HS-5 (cell line): ENCODE data around the gene COL10A1.

Experiments
- DNase-seq: peaks from one replicate; pipeline ENCODE4 v3.0.0-alpha.2; 2012; ENCODE audit warnings: low read depth

Gene COL10A1

DNA sequence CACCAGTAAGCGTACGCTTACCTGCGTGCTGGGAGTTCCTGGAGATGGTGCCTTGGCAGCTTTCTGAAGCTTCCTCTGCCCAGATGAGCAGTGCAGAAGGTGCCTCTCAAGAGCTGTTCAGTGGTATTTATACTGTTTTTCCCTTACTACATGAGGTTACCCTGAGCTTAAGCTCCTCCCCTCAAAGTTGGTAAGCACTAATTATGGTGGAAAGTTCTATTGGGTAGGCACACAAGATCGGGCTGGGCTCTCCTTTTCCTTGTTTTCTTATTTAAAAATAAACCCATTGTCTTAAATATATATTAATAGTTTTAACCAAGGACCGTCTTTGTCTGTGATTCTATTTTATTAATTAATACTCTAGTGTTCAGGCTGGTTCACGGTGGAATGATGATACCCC is at the start of gene COL10A1:
Gene COL10A1, minus strand, starts transcription at position 101 of the 400 bp plus-strand sequence. CDS start 640 bp downstream, outside the sequence.
- no peak for DNase-seq

DNA sequence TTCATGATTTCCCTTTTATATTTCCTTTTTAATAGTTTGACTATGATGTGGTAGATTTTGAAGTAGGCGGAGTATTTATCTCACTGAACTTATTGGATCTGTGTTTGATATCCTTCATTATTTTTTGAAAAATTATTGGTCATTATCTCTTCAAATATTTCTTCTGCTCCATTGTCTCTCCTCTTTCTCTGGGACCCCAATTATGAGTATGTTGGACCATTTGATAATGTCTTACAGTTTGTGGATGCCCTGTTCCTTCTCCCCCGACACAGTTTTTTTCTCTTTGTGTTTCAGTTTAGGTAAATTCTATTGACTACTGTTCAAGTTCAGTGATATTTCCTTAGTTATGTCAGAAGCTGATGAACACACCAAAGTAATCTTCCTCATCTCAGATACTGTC is 49.4 kb upstream of the COL10A1 start:
- no peak for DNase-seq

DNA sequence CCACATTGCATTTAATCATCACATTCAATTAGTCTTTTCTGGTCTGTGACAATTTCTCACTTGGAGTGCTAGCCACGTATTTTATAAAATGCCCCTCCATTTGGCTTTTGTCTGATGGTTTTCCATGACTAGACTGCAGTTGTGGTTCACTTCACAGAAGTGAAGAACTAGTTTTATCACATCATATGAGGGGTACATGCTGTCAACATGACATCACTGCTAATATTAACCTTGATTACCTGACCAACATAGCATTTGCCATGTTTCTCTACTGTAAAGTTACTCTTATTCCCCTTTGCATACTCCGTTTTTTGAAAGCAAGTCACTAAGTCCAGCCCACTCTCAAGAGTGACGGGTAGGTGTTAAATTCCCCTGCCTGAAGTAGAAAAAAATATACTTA is 48.0 kb upstream of the COL10A1 start:
- no peak for DNase-seq

DNA sequence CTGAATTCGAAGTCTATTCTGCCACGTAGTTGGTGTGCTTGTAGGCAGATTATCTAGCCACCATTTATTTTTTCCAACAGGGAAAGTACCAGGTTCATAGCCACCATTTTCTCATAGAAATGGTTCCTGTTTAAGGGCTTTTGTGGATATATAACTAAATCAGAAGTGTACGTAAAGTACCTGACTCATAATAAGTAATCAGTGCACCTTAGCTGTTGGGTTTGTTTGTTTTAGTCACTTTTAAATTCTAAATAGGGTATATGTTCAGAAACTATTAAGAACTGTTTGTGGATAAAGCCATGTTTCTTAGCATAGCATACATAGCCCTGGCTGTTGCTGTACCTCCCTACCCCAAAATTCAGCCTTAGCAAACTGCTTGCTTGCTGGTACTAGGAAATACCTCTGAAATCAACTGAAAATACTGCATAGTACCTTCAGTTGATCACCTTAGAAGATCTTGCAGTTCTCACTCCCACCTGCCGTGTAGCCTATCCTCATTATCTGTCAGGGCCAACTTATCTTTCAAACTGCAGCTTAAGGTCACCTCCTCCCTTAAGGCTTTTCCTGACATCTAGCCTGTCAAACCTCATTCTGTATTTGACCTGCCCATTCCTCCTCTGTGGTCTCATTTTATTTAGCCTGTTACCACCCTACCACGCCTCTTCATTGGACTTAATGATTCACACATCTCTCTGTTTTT is 44.6 kb upstream of the COL10A1 start:
- no peak for DNase-seq

DNA sequence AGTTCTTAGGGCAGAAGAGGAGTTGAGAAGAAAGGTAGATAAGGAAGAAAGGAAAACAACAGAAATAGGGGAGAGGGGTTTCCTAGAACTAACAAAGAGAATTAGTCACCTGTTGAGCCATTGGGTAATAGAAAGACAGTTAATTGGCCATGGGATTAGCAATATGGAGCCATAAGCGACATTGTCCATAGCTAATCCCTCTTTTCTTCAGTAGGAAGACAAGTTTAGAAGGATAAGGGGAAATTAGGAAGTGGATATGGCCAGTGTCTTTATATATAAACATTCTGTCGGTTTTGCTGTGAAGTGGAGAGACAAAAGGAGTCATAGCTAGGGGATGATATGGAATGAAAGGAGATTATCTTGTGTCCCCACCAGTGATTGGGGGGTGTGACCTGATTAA is 43.9 kb upstream of the COL10A1 start:
- DNase-seq = no peak

DNA sequence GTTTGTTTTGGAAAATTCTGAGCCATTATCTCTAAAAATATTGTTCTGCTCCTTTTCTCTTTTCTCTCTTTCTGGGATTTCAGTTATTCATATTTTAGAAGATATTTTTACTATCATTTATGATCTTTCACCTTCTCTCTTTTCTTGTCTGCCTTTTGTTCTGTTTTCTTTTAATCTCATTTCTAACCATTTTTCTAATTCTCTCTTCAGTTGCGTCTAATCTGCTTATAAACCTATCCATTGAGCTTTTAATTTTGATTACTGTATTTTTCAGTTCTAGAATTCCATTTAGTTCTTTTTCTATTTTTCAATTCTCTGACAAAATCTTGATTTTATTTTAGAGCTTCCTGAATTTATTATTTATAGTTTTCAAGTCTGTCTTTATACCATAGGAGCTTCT is 42.2 kb upstream of the COL10A1 start:
- no peak for DNase-seq

DNA sequence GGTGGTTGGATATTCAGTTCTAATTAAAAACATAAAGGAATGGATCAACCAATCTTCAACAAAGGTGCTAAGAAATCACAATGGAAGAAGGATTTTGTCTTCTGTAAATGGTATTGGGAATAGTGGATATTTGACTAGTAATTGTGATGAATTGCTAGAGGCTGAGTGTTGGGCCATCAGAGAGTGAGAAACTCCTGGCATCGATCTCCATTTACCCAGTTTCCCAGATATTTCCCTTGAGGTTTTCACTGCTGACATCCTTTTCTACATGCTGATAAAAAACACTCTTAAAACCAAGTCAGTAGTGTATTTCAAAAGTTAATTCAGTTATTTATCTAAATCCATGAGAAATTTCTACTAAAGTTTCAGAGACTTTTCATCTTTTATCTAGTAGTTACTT is 40.4 kb upstream of the COL10A1 start:
- no peak for DNase-seq

DNA sequence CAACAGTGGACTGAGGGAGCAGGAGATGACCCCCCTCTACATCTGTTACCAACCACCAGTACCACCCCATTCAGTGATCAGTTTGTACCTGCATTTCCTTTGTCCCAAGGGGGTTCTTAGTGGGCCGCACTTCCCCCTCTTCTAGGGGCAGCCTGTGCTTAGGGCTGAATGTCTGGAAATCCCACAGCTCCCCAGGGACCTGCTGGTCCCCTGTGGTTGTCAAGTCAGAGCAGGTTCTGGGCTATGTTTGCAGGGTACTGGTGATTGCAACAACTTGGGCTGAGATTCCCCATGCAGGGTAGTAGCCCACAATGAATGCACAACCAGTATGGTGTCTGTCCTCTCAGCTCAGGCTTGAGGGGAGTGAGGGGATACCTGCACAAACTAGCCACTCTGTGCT is 39.7 kb upstream of the COL10A1 start:
- DNase-seq = no peak

DNA sequence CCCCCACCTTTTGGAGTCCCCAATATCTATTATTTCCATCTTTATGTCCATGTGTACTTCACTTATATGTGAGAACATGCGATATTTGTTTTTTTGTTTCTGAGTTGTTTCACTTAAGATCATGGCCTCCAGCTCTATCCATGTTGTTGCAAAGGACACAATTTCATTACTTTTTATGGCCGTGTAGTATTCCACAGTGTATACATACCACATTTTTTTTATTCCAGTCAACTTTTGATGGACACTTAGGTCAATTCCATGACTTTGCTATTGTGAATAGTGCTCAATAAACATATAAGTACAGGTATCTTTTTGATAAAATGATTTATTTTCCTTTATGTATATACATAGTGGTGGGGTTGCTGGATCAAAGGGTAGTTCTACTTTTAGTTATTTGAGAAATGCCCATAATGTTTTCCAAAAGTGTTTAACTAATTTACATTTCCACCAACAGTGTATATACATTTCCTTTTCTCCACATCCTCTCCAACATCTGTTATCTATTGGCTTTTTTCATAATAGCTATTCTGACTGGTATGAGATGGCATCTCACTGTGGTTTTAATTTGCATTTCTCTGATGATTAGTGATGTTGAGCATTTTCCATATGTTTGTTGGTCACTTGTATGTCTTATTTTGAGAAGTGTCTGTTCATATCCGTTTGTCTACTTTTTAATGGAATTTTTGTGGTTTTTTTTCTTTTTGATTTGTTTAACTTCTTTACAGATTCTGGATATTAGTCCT is 34.0 kb upstream of the COL10A1 start:
- DNase-seq = peak; percentile 67

DNA sequence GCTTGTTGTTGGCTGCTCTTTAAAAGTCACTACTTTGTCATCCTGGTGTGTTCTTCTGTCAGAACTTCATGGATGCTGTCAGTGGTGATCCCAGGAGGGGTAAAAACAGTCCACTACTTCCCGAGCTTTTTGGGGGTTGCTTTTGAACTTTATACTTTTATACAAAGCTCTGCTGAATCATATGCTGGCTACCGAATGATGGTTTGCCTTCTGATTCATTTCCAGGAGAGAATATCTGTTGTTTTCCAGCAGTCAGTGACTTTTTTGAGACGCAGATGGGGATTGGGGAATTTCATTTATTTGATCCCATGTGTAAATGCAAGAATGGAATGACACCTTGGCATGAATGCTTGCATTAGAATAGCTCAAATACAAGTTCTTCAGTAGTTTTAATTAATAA is 32.7 kb upstream of the COL10A1 start:
- peak; percentile 26 for DNase-seq

DNA sequence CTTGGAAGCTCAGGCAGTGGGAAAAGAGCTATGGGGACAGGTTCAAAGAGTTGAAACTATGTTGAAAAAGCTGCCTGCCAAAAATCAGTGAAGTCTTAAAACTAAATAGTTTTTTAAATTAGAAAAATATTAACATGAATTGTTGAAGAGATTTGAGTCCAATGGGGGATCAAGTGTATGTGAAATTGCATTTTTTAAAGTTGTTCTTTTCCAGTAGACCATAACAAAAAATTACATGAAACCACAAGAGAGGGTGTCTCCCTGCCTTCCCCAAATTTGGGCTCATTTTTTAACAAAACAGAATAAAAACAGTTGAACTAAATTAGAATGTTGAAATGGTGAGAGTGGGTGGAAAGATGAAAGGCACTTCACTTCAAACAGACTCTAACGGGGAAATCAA is 31.5 kb upstream of the COL10A1 start:
- DNase-seq = no peak

DNA sequence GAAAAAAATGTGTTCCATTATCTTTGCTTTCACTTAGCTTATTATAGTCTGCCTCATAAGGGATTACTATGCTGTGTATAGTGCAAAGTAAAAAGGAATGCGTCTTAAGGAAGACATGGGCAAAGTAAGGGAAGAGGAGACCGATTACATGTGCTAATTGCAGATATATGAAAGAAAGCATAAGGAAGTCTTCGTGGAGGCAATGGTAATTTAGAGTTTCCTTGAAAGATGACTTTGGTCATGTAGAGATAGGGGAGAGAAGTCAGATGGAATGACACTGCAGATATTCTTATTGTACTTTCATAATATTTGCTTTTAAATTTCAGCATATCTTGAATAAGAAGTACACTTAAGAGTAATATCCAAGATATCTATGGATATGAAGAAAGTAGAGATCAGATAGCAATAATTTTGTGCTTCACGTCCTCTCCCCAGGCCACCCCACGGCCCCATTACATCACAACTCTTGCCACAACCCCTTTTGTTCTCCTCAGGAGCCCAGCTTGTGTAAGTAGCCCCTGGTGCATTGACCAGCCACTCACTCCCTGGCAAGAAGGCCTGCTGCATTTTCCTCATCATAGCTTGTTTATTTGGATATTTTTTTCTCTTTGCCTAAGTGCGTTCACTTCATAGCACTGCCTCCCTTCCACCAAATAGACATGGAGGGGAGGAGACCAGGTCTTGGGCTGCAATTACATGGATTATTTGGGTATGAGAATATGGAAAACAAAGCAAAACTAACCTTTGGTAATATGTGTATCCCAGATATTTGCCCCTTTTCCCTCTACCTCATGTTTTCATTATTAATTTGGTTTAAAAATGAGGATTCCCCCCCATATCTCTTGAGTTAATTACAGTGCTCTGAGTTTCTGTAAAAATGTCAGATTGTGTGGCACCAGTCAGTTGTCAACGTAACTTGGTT is 30.7 kb upstream of the COL10A1 start:
- DNase-seq = no peak

DNA sequence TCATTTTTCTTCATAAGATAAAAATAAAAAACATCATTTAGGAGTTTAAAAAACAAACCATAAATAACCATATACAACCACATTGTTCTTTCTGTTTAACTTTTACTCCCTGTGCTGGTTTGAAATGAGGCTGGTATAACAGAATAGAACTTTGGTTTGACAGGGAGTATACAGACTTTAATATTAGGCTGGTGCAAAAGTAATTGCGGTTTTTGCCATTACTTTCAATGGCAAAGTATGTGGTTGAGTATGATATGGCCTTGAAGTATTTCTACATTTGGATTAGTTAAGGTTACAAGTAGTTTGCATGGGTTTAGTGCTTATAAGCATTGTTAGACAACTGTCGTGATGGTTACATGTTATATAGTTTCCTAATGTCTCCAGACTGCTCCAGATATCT is 29.0 kb upstream of the COL10A1 start:
- no peak for DNase-seq

DNA sequence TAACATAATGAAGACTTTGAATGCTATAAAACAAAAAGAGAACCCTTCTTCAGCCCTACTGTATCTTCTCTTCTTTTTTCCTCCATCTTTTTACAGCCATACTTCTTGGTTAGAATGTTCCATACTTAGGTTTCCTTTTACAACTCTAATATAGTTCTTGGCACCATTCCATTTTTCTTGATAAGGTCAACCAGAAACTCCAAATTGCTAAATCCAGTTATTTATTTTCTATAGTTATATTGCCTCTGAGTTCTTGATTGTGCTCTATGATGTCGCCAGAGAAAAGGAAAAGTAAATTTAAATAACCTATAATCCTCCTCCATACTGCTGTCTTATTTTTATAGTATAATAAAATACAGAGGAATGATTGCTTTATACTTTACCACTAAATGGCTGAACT is 26.7 kb upstream of the COL10A1 start:
- no peak for DNase-seq

DNA sequence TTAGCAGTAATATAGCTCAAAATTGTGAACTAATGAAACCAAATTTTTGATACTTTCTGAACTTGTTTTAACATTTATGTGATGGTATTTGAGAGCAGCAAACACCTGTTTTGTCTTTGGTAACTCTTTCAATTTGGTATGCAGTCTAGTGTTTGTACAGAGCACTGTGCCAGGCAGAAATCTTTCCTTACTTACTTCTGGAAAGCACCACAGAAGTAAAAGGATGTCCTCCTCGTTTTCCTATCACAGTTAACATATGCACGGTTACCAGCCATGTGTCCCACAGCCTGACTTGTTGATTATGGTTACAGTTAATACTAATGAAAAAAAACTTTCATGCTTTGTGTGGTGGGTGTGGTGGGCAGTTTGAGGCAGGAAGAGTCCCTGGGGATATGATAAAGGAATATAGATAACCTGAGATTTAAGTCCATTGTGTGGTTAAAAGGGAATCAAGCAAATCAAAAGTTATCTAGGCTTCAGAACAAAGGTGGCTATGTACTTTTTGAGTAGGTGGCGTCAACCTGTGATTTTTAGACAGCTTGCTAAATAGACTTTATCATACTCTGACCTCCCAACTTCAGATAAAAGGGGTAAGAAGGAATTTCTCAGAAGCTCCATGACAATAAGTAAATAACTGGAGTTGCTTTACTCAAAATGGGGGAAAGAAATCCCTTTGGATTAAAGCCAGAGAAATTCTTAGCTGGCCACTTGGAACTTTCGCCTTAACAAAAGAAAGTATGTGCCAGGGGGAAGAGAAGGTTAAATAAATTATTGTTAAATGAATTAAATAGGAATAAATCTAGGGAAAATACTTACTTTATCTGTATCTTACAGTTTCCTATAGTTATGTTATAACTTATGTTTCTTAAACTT is 20.1 kb upstream of the COL10A1 start:
- no peak for DNase-seq

DNA sequence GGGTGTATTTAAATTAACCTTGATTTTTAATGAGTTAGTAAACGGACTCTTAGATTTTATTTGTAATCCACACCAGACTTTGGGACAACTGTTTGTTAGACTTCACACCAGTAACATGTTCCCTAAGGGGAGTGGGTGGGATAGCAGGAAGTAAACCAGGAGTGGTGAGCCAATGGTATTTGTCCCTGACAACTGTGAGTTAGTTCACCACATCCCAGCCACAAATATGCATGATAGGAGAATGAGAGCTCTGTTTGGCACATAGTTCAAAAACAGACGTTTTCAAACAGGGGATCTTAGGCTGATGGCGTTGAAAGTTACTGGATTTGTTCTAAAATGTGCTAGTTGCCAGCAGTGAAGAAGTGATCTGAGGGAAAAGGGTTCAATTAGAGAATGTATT is 18.7 kb upstream of the COL10A1 start:
- peak; percentile 60 for DNase-seq

DNA sequence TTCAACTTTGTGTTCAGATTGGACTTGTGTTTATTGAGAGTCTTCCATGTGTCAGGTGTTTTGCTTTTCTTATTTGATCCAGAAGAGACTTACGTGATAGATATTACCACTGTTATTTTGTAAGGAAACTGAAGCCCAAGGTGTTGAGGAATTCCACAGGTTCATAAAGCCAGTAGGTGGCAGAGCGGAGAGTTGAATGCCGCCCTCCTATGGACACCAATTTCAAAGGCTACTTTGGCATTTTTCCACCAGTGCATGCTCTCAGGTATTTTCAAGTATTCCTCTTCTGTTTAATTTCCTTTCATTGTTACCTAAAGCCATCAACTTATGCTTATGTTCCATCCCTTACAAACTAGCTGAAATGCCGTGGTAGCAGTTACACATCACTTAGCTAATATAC is 14.0 kb upstream of the COL10A1 start:
- DNase-seq = no peak

DNA sequence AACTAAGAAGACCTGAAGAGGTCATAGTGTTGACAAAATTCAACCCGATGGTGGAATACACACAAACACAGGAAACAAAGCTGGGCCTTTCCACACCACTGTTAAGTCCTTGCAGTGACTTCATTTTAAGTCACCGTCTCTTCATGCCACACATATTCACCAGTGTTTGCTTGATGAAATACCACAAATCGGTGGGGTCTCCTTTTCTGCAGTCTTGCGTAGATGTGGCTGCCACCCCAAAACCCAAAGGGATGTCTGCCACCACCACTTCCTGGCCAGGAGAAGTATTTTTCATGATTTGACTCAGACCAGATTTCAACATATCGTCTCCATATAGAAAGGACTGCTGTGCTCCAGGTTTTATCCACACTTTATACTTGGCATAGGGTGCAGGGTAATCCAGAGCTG is 11.0 kb upstream of the COL10A1 start:
- no peak for DNase-seq

DNA sequence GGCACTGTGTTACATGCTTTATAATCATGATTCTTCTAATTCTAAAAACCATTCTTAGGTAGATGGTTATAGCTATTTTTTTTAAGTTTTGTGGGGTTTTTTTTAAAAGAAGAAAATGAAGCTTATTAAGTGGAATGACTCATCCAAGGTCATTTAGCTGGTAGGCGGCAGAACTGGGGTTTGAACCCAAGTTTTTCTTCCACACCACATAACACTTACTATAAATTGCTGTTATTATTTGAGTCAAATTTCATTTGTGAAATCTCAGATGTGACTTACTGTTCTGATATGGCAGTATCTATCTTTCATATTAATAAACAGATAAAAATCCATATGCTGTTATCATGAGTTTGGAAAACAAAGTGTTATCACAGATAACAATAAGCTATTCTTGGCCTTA is 10.4 kb upstream of the COL10A1 start:
- DNase-seq = no peak

DNA sequence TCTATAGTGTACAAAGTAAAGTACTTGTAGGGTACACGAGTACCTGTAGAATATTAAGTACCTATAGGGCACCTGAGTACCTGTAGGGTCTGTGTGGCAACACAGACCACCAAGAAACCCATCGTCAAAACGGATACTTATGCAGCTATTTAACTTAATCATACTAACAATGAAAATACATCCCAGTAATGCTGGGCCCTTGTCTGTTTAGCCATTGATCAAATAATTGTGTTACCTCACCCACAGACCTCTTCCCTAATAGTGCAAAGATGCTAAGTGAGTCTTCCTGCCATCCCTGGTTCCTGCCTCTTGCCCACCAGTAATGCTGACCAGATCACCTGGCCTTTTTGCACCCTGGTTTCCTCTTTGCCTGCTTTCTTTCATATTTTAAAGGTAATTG is 7.5 kb upstream of the COL10A1 start:
- DNase-seq = no peak

DNA sequence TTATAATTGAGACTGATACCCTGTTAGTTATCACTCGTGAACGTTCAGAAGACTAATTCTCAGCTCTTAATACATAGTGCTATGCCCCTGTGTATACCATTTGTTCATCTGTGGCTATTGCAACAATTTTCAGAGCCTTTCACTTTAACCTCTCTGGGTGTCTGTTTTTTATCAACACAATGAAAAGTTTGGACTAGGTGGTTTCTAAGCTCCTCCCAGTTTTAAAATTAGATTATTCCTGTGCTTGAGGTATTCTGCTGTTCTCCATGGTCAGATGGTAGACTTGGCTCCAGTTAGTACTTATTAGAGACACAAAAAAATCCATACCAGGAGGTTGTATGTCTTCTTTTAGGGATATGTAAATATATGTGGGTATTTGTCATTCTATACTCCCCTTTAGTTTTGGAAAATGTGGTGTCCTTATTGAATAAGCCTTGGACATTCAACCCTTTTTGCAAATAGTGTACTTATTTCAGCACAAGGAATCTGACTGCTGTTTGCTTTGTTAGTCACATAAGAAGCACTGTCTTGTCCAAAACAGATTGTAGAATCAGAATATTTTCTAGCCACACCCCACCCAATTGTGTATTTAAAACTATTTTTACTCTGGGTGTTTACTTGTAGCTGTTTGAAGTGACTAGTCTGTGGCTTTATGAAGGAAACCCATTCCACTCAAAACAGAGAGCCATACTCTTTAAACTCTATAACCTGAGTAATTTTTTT is 2.0 kb upstream of the COL10A1 start:
- no peak for DNase-seq
